ENCODE results near the gene NR4A1.
A peak's percentile ranks its signal among the peaks of the same experiment; 100 is the strongest.

The NR4A1 gene

DNA sequence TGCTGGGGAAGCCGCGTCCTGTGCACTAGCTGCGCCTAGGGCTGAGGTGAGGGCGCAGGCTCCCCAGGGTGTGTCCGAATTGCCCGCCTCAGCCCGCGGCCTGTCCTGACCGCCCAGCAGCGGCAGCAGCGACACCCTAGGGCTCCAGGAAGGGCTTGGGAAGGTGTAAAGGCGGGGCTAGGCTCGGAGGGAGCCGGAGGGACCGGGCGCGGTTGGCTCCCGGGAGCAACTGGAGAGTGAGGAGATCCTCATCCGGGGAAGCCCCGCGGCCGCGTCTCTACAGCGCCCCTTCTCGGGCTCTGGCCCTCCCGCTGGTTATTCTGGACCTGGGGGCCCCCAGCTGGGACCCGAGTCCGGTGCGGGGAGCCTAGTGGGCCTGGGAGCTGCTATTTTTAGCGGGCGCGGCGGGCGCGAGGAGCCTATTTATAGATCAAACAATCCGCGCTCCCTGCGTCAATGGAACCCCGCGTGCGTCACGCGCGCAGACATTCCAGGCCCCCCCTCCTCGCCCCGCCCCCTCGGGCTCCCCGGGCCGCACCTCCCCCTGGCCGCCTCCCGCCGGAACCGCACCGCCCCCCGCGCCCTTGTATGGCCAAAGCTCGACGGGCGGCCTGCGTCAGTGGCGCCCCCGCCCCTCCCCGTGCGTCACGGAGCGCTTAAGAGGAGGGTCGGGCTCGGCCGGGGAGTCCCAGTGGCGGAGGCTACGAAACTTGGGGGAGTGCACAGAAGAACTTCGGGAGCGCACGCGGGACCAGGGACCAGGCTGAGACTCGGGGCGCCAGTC lies at the start of gene NR4A1:
TSS of gene NR4A1 (plus strand) at position 685 of the 784 bp plus-strand sequence. CDS start 2,887 bp downstream, outside the sequence.
- intact Hi-C loops (cut with DNase I): loop anchor here (1.0 kb wide), 1 partner anchor 14 kb away; no protein-coding TSS in a partner anchor
- peak; percentile 87 to 99 (median 93) for DNase-seq

- DNase-seq: peak in 2 of 10 donors; percentile 9 to 48
- intact Hi-C loops (cut with DNase I): no loop called here
Observed at GRCh38 chr12:52003016-52003550, 48.2 kb upstream of the NR4A1 start.

DNA sequence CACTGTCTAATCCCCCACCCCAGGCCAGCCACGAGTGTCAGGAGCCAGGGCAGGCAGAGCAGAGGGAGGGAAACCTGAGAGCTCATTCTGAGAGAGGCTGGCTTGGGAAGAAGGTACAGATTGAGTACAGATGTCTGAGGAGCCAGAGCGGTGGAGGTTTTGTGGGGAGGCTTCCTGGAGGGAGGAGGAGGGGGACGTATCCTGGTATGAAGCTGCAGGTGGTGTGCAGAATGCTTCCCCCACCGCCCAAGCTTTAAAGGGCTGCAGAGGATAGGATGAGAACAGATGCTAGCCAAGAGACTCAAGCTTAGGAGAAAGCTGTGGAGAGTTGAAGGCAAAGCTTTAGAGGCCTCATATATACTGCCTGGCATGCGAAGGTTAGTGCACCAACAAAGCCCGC lies 47.7 kb upstream of the NR4A1 start:
- DNase-seq: peak in 2 of 10 donors; percentile 40 to 73
- intact Hi-C loops (cut with DNase I): no loop called here

GRCh38 chr12:52004042-52004648 lies 47.1 kb upstream of the NR4A1 start:
- intact Hi-C loops (cut with DNase I): loop anchor here (1.0 kb wide), 1 partner anchor 19 kb away; no protein-coding TSS in a partner anchor
- DNase-seq: peak; percentile 60 to 95 (median 79)

DNA sequence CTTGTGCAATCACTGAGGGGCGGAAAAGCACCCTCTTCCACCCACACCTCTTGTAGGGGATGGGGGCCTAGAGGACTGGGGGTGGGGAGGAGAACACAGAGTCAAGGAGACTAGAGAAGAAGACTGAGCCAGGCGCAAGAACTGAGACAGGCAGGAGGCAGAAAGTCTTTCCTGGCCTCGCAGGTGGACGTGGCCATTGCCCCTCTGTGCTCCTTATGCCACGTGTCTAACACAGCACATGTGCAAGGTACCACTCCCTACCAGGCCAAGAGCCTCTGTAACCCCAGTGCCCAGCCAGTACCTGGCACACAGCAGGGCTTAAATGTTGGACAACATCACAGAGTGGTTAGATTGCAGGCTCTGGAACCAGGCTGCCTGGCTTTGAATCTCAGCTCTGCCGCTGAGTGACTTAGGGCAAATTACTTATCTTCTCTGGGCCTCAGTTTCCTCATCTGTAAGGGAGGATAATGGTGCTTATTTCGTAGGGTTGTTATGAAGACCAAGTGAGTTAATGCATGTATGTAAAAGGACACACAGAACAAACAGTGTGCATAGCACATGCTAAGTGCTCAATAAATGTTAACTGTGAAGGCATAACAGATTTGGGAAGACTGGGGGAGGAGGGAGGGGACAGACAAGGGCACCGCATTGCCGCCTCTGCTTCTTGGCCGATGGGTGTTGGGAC lies 45.9 kb upstream of the NR4A1 start:
- intact Hi-C loops (cut with DNase I): no loop called here
- peak in 1 of 10 donors; percentile 22 for DNase-seq

DNA sequence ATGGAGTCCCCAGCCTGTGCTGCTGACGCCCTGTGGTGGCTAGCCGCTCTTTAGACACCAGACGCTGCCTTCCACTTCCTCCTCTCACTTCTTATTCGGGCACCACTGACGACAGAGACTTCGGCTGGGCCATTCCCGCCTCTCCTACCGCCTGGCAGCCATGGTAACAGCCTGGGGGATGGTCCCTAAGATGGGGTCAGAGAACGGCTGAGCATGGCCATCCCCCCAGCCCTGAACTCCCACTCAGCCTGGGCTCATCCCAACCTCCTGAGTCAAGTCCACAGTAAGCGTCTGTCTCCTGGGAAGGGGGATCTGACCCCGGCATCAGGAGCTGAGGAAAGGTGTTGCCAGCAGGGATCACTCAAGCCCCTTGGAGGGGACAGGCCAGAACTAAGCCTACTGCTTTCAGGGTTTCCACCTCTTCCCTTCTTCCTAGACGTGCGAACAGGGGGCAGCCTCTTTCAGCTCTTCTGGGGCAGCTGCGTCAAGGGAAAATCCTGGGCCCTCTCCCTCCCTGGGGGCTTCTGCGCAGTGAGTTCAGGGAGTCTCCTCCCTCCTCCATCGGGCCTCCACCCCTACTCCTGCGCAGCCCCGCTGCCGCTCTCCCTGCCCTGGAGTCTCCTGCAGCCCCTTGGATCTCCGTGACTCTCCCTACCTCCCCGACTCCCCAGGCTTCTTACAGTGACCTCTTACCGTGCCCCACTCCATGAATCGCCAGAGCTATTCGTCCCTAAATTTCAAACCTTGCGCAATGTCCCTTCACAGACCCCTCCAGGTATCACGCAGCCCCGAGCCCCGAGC lies 45.1 kb upstream of the NR4A1 start:
- intact Hi-C loops (cut with DNase I): no loop called here

DNA sequence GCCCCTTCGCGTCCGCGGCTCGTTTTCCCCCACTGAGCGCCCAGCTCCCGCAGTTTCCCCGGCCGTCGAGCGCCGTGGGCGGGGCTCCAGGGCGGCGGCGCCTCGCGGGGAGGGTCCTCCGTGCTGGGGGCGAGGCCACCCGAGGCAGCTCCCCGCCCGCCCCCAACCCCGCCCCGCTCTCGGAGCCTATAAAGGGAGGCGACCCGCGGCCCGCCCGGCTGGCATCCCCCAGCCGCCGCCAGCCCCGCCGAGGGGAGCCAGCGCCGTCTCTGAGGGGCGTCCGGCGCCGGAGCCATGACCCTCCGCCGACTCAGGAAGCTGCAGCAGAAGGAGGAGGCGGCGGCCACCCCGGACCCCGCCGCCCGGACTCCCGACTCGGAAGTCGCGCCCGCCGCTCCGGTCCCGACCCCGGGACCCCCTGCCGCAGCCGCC lies 44.5 kb upstream of the NR4A1 start, which contains the start of gene TAMALIN:
TSS of gene TAMALIN (plus strand) at position 221 of the 432 bp plus-strand sequence. CDS start at position 295, 74 bp downstream.
- intact Hi-C loops (cut with DNase I): no loop called here
- peak in 8 of 10 donors; percentile 40 to 94 (median 67) for DNase-seq

More for the DNA sequence above, 45.1 kb upstream of the NR4A1 start:
- peak in 8 of 10 donors; percentile 56 to 95 (median 72) for DNase-seq

DNA sequence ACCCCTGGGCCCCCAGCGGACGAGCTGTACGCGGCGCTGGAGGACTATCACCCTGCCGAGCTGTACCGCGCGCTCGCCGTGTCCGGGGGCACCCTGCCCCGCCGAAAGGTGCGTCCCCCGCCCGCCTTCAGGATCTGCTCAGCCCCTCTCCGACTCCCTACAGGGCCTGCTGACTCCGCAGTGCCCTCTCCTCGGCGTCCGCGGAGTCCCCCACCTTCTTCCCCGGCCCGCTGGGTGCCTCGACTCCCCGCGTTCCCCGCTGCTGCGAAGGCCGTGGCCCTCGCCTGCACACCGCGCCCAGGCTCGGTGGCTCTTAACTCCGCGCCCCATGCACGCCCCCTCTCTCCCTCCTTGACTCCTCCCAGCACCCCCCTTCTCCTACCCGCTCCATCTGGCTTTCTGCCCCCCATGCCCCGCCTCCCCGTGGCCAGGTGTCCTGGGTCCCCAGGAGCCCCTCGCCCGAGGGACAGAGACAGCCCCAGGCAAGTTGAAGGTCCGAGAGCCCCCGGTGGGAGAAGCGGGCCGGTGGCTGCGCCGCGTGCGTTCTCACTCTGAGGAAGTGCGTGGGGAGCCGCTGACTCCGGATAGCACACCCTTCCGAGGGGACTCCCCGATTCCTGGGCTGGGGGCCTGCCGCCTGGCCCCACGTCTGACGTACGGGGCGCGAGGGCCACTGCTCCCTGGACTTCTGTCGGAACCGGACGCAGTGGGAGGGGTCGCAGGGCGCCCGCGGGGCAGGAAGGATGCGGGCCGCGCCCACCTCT lies 43.9 kb upstream of the NR4A1 start:
- DNase-seq: peak in 3 of 10 donors; percentile 80 to 84 (median 83)
- intact Hi-C loops (cut with DNase I): no loop called here

DNA sequence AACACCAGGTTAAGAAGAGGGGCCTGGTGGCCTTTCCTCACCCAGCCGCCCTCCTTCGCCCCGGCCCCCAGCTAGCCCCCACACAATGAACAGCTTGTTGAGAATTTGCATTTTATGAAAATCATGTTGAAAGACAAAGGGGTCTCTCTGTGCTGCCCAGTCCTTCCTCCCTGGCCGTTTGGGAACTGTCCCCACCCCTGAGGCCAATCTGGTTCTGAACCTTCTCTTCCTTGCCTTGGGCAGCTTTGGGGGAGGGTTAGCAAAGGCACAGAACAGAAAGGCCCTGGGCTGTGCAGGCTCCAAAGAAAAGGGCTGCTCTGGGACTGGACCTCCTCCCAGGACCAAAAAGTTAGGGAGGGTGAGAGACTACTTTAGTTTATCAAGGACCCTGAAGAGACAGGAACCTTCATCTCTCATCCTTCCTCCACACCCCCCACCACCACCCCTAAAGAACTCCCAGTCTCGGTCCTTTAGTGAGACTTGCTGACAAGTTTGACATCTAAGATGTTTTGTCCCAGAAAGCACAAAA lies 43.2 kb upstream of the NR4A1 start:
- DNase-seq: peak in 2 of 10 donors; percentile 34 to 68
- intact Hi-C loops (cut with DNase I): no loop called here

DNA sequence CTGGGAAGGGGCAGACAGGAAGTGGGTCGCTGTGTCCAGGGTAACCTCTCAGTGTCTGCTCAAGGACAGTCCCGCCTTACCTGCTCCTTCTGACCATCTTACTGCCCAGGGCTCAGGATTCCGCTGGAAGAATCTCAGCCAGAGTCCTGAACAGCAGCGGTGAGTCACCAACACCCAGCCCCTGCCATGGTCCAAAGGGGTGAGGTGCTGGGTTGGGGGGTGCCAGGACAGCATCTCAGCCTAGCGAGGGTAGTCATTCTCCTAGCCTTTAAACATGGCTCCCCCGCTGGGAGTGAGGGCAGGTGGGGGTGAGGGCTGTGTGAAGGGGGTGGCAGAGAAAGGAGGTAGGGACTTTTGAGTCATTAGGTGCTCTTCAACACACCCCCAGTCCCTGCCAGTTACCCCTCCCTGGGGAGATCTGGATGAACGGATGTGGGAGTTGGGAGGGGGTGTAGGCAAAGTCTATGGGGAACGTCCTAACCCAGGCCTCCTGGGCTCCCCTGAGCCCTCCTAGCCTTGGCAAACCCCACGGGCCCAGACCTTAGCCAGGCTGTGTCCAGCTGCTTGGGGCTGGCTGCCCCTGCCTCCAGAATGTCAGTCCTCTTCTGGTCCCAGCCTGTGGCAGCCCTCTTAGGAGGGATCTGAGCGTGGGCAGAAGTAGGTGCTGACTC lies 42.0 kb upstream of the NR4A1 start:
- peak in 2 of 10 donors; percentile 66 to 79 for DNase-seq
- intact Hi-C loops (cut with DNase I): no loop called here

DNA sequence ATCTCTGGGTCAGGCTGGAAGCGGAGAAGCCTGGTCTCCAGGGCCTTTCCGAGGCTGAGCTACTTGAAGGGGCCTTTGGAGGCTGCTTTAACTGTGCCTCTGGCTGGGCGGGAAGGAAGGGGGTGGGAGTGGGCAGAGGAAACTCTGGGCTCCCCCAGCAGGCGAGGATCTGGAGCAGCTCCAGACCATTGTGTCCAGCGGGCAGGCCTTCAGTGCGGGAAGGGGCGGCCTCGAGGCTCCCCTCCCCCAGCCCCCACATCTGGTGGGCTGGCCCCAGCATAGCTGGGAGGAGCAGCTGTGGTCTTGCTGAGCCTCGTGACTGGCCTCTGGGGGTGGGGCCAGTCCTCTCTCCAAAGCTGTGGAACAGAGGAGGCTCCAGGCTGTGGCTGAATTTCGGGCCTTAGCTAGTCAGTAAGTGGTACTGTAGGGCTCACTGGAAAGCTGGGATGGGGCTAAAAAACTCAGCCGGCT lies 41.1 kb upstream of the NR4A1 start:
- intact Hi-C loops (cut with DNase I): no loop called here

GRCh38 chr12:52010692-52011601 lies 40.3 kb upstream of the NR4A1 start:
- intact Hi-C loops (cut with DNase I): no loop called here
- DNase-seq: peak in 1 of 10 donors; percentile 56

More for the DNA sequence above, 41.1 kb upstream of the NR4A1 start:
- DNase-seq: peak; percentile 64 to 97 (median 74)

GRCh38 chr12:52011602-52012214 lies 39.5 kb upstream of the NR4A1 start:
- DNase-seq: no peak
- intact Hi-C loops (cut with DNase I): no loop called here

GRCh38 chr12:52013626-52014310 lies 37.5 kb upstream of the NR4A1 start:
- no peak for DNase-seq
- intact Hi-C loops (cut with DNase I): no loop called here

DNA sequence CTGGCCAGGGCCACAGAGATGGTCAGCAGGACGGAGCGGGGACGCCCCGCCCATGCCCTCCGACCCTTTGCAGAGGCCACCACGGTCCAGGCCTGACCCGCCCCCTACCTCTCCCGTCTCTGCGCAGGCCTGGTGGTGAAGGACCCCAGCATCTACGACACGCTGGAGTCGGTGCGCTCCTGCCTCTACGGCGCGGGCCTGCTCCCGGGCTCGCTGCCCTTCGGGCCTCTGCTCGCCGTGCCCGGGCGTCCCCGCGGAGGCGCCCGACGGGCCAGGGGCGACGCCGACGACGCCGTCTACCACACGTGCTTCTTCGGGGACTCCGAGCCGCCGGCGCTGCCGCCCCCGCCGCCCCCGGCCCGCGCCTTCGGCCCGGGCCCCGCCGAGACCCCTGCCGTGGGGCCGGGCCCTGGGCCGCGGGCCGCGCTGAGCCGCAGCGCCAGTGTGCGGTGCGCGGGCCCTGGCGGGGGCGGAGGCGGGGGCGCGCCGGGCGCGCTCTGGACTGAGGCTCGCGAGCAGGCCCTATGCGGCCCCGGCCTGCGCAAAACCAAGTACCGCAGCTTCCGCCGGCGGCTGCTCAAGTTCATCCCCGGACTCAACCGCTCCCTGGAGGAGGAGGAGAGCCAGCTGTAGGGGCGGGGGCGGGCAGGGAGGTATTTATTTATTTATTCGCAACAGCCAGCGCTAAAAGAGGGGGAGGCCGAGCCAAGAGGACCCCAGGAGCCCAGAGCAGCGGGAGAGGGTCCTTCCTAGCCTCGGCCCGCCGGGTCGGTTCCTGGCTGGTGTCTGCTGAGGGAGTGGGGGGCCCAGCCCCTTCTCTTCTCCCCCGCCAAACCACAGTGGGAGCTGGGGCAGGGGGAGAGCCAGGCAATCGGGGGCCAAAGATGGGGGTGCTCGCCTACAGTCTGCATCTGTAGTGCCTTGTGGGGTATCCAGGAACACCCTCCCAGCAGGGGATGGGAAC lies 36.4 kb upstream of the NR4A1 start:
- intact Hi-C loops (cut with DNase I): no loop called here
- peak in 1 of 10 donors; percentile 84 for DNase-seq
